Hematopoietic multipotent progenitor cell treated with erythropoietin and hydrocortisone succinate and interleukin-3 and kit ligand, for 8 days (in vitro differentiated cells): ENCODE results near the gene FOXK2.
A peak's percentile ranks its signal among the peaks of the same experiment; 100 is the strongest.

Experiments
- DNase-seq: peaks from one replicate; pipeline ENCODE4 v3.0.0-alpha.2; 2015

Gene FOXK2

DNA sequence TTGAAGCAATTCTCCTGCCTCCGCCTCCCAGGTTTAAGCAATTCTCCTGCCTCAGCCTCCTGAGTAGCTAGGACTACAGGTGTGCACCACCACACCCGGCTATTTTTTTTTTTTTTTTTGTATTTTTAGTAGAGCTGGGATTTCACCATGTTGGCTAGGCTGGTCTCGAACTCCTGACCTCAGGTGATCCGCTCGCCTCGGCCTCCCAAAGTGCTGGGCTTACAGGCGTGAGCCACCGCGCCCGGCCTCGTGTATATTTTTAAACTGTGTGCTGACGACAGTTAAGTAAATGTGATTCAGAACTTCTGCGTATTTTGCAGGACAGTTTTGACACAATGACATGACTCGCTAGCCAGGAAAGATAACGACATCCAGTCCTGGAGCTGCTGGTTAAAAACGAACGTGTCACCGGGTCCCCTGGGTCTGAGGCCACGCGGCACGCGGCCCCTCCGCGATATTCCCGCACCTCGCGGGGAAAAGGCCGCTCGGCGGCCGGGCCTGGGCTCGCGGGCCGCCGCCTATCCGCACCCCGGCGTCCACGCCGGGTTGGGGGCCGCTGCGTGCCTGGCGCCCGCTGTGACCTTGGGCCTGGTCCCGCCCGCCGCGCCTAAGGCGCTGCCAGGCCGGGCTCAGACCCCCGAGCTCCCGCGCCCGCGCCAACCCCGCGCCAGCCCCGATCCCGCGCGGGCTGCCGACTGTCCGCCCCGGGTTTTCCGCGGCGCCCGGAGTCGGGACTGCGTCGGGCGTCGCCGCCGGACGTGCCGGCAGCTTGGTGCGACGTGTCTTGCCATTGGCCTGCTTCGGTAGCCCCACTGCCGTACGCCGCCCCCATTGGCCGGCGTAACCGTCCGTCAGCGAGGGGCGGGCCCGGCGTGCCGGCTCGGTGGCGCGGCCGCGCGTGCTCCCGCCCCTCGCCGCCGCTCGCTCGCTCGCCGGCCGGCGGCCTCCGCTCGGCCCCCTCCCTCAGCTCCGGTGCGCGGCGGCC, at the start of gene FOXK2:
FOXK2 (plus strand) TSS at position 907 of the 985 bp plus-strand sequence. CDS start 157 bp downstream, outside the sequence.
- peak; percentile 93 for DNase-seq

DNA sequence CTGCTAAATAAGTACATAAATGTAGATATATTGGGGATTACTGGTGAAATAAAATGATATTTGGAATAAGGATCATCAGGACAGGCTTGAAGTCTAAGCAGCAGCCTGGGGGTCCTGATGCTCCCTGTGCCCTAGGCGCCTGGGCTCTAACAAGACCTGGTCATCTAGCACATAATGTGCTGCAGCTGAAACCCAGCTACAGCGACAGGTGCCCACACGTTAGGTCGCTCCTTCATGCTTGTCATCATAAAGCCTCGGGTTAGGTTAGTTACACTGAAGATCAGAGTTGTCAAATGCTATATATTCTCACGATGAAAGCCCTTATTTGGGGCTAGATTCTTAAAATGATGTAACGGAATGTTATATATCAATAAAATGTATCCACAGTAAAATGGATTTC, 49.5 kb upstream of the FOXK2 start:
- DNase-seq = no peak

DNA sequence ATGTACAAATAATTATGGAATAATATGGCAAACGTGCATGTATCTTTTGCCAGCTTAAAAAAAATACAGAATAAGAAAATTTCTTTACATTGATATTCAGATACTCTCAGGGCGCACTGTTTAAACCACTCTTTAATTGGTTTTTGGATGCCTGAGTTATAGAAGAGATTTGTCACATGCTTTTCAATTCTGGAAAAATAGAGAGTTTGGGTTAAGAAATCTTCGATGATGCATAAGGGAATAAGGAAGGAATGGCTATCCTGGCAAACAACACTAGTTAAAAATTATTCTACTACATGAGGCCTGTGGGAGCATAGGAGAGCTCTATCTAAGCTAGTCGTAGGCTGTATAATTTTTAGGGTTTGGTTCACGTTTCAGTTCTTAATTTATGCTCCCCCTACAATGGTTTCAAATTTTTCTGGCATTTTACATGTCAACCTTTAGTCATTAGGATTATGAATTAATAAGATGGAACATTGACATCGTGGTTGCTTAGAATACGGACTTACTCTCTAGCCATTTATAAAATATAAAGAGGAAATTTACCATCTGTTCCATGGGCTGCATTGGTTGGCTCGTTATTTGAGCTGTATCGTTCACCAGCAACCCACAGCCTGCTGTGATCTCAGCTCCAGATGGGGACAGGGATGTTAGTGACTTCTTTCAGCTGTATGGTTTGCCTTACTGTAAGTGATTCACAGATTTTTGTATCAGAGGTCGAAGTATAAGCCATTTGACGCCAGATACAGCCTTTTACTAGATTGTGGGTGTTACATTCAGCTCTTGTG, 45.1 kb upstream of the FOXK2 start:
- DNase-seq = no peak

DNA sequence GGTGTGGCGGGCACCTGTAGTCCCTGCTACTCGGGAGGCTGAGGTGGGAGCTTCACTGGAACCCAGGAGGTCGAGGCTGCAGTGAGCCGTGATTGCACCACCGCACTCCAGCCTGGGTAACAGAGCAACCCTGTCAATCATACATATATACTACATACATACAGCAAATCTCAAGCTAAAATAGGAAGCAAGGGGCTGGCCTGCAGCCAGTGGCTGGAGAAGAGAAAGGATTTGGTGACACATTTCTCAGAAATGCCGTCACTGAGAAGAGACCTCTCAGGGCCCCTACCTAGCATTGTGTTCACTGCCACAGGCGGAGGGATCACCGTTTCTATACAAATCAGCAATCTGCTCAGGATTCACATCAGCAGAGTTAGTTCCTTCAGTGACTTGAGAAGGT, 44.1 kb upstream of the FOXK2 start:
- DNase-seq = no peak

DNA sequence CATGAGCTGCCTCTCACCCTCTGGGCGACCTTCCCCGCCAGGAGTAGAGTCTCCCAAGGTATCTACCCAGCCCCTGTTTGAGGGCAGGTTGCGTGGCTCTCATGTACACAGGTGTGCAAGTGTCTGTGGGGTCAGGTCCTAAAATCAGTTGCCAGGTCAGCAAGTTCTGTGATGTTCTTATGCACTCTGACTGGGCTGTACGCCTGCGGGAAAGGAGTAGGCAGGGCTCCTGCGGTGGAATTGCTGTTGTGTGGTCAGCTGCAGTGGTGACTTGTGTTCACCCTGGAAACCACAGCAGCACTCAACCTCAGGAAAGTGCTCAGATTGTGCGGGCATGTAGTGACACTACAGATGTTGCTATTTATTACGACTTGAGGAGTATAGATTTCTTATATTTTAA, 41.6 kb upstream of the FOXK2 start:
- no peak for DNase-seq

DNA sequence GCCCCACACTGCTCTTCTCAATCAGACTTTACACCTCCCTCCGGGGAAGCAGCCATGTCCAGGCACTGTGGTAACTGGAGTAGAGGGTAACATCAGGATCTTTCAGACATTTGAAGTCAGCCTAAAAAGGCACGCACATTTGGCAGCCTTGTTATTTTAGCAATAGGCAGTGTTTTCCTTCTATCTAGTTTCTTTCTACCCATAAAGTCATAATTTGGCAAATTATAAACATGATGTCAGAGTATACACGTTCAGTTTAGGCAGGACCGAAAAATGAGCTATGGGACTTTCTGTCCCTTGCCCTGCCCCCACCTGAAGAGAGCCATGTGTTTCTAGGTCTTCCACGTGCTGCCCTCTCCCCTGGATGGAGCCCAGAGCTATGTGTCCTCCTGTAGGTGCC, 39.9 kb upstream of the FOXK2 start:
- no peak for DNase-seq

DNA sequence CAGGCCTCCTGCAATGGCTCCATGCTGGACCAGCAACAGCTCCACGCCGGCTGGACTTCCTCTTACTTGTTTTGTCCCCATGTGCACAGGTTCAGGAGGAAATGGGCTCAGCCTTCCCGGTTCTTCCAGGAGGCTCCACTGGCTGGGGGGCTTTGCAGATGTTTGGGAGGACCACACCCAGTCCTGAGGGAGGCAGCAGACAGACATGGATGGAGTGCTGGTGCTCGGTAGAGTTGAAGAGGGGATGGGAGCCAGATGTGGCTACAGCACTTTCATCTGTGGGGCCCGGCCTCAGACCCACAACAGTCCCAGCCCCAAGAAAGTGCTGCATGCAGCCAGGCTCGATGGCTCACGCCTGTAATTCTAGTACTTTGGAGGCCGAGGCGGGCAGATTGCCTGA, 39.2 kb upstream of the FOXK2 start:
- DNase-seq = no peak

DNA sequence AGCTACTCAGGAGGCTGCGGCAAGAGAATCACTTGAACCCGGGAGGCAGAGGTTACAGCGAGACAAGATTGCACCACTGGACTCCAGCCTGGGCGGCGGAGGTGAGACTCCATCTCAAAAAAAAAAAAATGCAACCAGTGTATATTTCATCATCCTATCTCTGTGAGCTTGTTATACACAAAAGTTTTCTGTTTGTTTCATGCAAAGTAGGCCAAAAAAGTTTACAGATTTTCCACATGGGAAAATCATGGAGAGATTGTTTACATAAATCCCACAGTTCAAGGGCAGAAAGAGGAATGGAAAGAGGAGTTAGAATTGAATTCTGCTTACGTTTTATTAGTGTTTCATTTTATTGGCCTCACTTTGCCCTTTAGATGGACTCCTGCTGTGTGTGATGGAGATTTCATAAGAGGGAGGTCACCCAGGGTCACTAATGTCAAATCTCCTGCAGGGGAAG, 36.3 kb upstream of the FOXK2 start:
- DNase-seq = no peak

DNA sequence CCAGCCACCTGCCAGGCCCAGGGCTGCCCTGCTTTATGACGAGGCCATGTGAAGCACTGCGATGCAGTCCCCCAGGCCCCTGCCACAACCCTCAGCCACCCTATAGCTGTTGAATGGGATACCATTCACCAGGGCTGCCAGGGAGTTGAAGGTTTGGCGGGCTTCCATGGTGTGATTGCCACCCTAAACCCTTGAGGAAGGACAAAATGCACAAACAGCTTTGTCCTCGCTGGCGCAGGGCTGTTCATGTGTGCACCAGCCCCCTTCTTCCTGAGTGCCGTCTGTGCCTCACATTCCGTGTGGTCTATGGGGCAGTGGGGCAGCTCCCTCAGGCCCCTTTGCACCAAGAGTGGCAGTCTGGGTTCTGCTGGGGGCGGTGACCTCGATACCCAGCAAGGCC, 35.7 kb upstream of the FOXK2 start:
- DNase-seq = no peak

DNA sequence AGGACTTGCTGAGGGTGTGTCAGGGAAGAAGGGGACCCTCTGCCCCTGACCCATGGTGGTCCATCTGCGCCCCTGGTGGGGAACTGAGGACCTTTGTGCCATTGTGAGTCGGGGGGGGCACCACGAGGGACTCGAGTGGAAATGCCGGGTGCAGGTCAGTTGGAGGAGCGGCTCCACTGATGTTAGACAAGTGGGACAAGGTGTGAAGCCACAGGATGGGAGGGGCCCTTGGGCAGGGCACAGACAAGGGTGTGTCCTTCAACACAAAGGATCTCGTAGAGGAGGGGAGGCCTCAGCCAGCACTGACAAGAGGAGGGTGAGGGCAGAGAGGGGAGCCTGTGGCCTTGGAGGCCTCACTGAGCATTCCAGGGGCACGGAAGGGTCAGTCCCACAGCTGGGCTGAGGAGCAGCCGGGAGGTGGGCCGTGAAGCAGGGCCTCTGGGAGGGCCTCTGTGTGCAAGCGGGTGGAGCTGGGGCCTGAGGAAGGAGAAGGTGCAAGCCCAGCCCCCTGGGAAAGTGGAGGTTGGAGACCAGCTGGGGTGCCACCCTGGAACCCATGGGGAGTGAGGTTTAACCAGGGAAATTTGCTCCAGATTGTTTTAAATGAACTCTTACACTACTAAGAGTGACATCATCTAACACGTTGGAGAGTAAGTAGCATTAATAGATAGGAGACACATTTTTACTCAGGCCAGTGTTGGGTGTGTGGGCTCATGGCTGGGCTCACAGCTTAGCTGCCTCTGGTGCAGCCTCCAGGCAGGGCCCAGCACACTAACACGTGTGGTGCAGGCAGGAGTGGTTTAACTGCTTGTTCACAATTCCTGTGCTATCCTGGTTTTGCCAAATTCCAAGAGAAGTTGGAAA, 33.1 kb upstream of the FOXK2 start:
- no peak for DNase-seq

DNA sequence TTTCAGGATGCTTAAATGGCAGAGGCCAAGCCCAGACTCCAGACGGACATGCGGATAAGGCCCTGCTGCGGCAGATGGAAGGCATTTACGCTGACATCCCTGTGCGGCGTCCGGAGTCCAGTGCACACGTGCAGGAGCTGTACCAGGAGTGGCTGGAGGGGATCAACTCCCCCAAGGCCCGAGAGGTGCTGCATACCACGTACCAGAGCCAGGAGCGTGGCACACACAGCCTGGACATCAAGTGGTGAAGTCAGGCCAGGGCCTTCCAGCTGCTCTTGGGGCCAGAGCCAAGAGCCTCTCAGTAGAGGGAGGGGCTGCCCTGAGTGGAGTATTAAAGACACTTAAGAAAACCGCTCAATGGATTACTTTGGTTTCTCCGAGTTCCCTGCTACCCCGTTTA, 31.6 kb upstream of the FOXK2 start:
- DNase-seq = no peak

DNA sequence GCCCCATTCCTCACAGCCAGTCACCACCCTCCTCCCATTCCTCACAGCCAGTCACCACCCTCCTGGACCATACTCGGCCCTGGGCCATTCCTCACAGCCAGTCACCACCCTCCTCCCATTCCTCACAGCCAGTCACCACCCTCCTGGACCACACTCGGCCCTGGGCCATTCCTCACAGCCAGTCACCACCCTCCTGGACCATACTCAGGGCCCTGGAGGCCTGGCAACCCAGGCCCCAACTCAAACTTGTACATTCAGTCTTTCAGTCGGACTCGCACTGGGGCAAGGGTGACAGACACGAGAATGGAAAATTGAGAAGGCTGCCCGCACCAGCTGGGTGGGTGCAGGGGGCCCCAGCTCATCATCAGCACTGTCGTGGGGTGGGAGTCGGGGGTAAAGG, 30.4 kb upstream of the FOXK2 start:
- no peak for DNase-seq

DNA sequence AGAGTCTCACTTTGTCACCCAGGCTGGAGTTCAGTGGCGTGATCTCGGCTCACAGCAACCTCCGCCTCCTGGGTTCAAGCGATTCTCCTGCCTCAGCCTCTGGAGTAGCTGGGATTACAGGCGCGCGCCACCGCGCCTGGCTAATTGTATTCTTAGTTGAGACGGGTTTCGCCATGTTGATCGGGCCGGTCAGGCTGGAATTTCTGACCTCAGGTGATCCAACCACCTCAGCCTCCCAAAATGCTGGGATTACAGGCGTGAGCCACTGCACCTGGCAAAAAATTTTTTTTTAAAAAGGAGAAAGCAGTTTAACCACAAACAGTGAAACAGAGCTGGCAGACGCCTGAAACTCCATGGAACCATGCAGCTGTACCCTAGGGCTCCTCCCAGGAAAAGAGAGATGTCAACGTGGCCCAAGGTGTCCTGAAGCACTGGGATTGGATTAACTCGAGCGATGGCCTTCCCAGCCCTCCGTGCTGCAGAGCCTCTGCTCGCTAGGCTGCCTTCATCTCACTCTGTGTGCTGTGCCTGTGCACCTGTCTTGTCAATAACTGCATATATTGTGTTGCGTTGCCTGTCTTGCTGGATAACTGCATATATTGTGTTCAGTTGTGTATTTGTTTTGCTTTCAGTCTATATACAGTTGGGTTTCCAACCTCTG, 29.6 kb upstream of the FOXK2 start:
- DNase-seq = no peak

DNA sequence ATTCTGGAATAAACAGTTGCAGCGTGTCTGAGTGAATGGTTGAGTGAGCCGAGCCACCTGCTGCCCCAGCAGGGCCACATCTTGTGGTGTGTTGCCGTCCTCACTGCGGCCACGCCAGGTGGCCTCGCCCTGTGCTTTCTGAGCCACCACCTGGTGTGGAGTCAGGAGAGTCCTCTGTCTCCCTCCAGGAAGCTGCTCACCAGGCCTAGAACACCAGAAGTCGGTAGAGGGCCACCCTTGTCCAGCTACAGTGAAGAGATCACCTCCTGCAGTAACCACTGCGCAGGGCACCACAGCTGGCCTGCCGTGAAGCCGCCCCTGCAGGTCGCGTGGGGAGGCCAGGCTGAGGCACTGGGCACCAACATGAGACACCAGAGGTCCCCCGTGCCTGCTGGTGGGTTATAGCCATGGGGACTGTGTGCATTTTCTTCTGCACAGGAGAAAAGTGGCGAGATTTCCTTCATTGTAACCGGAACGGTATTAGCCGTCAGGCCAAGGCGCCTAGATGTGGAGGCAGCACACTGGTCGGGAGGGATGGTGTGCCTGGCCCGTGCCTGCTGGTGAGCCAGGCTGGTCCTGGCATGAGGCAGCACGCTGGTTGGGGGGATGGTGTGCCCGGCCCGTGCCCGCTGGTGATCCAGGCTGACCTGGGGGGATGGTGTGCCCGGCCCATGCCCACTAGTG, 28.9 kb upstream of the FOXK2 start:
- DNase-seq = no peak

DNA sequence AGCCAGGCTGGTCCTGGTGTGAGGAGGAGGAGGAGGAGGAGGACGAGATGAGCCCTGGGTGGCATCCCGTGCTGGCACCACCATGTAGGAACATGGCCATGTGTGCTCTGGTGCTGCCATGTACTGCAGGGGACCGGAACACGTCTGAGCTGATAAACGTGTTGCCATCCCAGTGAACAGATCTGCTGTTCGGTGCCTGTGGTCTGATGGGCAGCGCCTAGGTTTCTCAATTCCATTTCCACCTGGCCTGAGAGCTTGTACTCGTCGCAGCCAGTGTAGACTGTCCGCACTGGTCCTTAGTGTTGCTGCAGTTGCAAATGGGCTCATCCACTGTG, 28.4 kb upstream of the FOXK2 start:
- no peak for DNase-seq

DNA sequence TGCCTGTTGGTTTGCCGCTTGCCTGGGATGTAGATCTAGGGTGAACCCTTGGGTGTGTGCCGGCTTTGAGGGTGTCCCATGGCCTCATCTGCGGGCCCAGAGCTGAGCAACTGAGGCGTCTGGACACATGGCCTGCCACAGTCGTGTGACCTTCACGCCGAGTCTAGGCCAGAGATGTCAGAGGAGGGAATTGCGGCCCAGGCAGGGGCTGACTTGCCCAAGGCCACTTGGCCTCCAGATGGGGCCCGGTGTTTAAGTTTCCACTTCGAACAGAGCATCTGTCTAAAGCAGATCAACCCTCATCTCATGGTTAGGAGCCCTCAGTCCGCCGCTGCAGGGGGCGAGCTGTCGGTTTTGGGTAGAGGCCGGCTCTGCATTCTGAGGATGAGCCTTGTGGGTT, 28.0 kb upstream of the FOXK2 start:
- no peak for DNase-seq

DNA sequence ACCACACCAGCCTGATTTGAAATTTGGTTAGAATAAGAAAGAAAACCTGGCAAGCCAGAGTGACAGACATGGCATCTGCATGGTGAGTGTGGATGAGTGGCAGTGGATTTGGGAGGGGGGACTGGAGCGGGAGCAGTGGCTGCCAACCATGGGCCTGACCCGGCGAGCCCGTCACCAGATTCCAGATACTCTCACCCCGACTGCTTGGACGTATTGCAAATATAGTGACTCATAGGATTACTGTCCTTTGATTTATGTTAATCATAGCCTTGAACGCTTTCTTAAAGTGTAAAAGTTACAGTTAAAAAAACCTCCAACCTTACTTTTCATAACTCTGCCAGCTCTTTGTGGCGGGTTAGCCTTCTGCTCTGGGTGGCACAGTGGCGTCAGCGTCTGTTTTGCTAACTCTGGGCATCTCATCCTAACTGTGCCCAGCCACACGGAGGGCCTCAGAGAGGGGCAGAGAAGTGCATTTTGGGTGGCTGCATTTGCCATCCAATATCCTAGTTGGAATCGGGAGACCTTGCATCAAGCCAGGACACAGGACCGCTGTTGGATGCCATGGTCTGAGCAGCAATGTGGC, 26.8 kb upstream of the FOXK2 start:
- DNase-seq = no peak

DNA sequence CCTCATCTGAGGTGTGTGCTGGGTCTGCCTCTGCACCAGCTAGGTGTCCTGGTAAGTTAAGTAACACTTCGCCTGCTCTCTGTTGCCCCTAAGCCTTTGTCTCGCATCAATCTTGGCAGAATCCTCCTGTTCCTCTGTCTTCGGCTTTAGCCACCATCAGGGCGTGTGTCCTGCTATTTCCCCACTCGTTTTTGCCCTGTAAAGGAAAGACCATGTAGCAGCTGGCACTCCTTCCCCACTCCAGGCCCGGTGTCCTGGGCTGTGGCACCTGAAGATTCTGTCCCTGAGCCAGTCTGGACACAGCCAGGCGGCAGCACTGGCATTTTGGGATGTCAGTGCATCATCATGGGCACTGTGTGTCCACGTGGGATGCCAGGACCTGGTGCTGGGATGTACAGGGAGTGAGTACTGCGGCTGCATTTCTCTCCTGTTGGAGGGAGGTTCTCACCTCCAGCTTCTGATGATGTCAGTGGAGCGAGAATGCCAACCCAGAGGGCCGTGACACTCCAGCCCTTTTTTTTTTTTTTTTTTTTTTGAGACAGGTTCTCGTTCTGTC, 26.2 kb upstream of the FOXK2 start:
- DNase-seq = no peak

DNA sequence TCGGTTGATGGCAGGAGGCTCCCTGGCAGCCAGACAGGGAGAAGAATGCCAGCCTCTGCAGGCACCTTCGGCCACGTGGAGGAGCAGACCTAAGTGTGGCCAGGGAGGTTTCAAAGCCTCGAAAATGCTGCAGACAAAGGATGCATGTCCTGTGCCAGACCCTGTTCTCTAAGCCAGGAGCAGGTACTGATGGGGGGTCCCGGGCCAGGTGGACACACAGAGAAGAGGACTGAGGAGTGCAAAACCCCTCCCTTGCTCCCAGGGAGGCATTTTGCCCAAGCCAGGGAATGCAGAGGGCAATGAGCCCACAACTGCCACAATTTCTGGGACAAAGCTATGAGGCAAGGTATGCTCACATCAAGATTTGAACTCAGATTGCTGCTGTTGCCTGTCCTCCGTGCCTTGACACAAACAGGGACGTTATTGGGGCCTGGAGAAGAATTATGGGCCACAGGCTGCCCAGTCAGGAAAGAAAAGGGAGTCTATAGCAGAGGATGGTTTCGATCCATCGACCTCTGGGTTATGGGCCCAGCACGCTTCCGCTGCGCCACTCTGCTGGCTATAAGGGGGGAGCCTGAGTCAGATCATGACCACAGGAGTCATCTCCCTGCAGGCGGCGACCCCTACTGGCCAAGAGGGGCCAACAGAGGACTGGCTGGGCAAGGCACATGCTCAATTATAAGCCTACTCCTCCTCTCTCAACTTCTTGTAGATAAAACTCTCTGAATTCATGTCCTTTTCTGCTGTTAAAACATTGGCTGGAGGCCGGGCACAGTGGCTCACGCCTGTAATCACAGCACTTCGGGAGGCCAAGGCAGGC, 25.1 kb upstream of the FOXK2 start:
- DNase-seq = peak; percentile 97

DNA sequence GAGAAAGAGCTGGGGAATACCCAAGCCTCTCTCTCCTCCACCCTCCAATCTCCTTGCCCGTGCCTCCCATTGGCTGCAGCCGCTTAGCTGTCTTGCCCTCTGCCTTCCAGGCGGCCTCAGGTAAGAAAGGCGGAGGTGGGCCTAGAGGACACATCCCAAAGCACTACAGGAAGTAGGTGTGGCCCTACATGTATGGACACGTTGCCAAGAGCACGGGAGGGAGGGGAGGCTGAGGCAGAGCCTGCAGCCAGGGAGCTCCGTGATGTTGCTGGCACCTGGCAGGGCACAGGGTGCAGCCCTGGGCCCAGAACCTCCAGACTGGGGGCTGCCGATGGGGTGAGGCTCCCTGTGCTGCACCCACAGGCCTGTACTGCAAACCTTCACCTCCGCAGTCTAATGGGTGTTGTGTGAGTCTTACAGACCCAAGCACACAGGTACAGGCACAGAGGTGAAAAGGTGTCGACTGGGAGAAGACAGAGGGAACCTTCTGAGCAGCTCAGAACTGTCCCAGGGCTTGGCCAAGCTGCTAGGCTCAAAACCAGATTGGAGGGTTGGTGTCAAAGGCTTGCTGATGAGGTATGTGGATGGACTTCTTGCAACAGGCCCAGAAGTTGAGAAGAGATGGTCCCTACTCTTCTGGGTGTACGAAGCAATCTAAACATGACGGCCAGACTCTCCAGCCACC, 23.5 kb upstream of the FOXK2 start:
- DNase-seq = peak; percentile 16
